Raji (cell line): Measurements from ENCODE around the gene CDC14A.

Experiments
- POLR2A ChIP-seq: IDR thresholded peaks from 2 replicates; pipeline ENCODE4 v1.6.1; 2011; ENCODE audit warnings: low read depth, low read length, control low read depth; ENCODE audit not compliant: insufficient read depth

Gene CDC14A

GRCh38 chr1:100516857-100517256, 164.6 kb downstream of the CDC14A start:
- TF ChIP-seq POLR2A, result no peak

GRCh38 chr1:100517515-100517914, 165.2 kb downstream of the CDC14A start:
- no peak for TF ChIP-seq POLR2A

DNA sequence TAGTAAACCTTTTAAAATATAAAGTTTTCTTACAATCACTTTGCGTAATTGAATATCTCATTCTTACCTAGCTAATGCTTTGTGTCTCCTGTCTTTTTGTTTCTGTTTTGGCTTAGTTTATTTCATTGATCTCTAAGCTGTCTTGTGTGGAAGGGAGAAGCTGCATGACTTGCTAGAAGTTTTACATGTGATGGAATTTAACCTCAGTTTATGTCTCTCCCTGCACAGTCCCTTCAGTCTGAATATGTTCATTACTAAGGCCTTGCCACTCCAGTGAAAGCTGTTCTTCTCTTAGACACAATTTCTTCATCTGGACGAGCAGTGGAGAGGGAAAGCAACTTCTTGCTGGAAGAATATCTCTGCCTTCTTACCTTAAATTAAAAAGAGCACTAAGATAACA, 165.7 kb downstream of the CDC14A start:
- TF ChIP-seq POLR2A, result no peak

GRCh38 chr1:100523038-100523652, 170.8 kb downstream of the CDC14A start:
- TF ChIP-seq POLR2A, result no peak

DNA sequence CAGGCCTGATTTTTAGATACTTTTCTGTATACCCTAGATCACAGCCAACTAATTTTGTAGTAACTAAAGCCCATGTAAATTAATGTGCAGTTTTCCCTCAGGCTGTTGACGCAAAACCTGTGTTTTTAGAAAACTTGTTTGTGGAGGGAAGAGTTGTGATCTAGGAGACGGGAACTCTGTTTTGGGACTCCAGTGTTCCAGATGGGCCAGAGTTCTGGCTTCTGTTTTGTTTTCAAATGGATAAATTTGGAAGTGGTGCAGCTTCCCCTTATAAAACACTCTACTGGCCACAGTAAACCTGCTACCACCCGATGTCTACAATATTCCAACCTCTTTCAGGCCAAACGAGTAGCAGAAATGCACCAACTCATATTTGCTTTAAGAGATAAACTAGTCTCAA, 172.0 kb downstream of the CDC14A start:
- TF ChIP-seq POLR2A, result no peak

GRCh38 chr1:100526894-100527293, 174.6 kb downstream of the CDC14A start:
- no peak for TF ChIP-seq POLR2A

GRCh38 chr1:100528871-100529270, 176.6 kb downstream of the CDC14A start:
- TF ChIP-seq POLR2A, result no peak

DNA sequence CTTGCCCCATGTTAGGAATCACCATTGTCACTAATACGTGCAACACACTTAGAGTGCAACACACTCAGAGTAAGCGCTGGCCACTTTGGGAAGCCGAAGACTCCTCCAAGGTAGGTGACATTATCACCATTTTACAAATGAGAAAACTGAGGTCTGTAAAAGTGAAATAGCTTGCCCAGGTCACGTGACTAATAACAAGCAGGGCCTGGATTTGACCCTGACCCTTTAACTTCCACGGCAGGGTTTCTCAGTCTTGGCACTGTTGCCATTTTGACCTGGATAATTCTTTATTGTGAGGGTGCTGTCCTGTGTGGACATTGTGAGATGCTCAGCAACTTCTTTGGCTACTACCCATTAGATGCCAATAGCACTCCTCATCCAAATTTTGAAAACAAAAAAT, 177.8 kb downstream of the CDC14A start:
- TF ChIP-seq POLR2A, result no peak

DNA sequence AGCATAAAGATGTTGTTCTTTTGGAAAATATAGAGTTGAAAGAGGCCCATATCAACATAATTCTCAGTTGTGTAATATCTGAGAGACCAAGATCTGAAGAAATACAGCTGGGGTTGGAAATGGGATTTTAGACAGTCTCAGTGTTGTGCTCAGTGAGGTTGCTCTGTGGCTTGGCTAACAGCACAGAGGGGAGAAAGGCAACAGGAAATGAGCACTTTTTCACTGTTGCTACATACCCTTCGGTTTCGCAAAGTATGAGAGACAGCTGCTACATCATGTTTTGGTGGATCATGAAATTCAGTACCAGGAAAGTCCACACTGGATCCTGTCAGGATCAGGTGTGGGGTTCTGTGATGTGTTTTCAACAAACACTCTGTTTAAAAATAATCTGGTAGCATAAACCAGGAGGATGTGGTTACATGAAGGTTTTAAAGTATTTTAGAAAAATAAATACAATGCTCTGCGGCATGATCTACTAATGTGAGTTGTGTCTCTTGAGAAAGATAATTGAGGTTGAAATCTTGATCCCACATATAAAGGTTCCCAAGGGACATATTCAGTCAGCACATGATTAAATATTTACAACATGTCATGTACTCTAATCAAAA, 178.7 kb downstream of the CDC14A start:
- no peak for TF ChIP-seq POLR2A

- no peak for TF ChIP-seq POLR2A
These were observed 180.3 kb downstream of the CDC14A start for GRCh38 chr1:100532645-100533044.

- TF ChIP-seq POLR2A, result no peak
These were observed 183.0 kb downstream of the CDC14A start for GRCh38 chr1:100535264-100535663.

DNA sequence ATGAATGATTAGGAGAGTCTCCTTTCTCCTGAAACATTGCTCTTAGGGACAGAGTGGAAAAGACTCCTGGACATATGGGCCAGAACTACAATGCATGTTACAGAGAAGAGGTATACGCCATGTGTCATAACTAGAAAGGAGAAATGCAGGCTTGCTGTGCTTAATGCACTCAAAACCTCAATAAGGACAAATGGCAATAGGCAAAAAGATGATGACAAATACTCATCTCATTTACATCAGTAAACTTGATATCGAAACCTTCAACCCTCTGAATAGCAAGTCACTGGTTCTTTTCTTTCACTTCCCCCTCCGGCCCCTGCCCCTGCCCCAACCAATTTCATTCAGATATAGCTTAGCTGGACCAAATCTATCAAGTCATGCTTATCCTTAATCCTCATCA, 183.7 kb downstream of the CDC14A start:
- TF ChIP-seq POLR2A, result no peak

- no peak for TF ChIP-seq POLR2A
These were observed 186.9 kb downstream of the CDC14A start for GRCh38 chr1:100538913-100539835.

DNA sequence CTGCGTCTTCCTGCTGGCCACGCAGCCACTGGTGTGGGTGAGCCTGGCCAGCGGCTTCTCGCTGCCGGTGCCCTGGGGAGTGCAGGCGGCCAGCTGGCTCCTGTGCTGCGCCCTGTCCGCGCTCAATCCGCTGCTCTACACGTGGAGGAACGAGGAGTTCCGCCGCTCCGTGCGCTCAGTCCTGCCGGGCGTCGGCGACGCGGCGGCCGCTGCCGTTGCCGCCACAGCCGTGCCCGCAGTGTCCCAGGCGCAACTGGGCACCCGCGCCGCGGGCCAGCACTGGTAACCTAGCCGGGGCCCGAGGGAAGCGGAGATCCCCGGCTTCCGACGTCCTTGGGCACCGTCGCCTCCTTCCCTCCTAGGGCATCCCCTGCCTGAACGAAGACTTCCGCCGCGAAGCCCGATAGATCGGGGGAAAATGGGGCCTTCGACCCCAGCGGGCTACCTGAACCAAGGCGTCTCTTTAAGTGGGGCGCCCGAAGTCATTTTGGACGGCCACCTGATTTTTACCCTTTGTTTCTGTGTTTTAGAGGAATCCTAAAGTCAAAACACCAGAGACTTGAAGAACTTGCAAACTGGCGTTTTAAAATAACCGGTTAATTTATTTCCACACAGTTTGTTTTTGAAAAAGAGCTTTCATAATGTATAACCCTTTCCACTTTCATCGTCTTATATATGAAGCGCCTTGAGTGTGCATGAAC, 187.7 kb downstream of the CDC14A start:
- TF ChIP-seq POLR2A, result no peak

GRCh38 chr1:100542285-100542684, 190.0 kb downstream of the CDC14A start:
- no peak for TF ChIP-seq POLR2A
